Vagina (tissue), 2 donors: ENCODE measurements around the gene DNAJB7.

Experiments used
- CTCF ChIP-seq, 3 experiments: fragments of 450-650 bp in 2 of 3; fragments of 200-600 bp in 1 of 3; sonication (generic) in 1 of 3; IDR thresholded peaks; one replicate each; pipeline ENCODE4 v1.5.1; 2017 to 2019; ENCODE audit warnings: antibody characterized with exemption in 3 of 3, mild to moderate bottlenecking in 2 of 3, moderate library complexity in 2 of 3
- POLR2A ChIP-seq, 2 donors: fragments of 450-650 bp; IDR thresholded peaks; one replicate each; pipeline ENCODE4 v1.6.1; 2017; ENCODE audit warnings: antibody characterized with exemption in 2 of 2, mild to moderate bottlenecking in 2 of 2, moderate library complexity in 2 of 2

GRCh38 chr22:40829131-40829530 lies 32.8 kb downstream of the DNAJB7 start:
- TF ChIP-seq POLR2A (IDR thresholded peaks at IDR 0.05): no peak
- TF ChIP-seq CTCF (IDR thresholded peaks at IDR 0.05): no peak
